ENCODE results near the gene ATP2B1. TPM values are rescaled to one million over a fixed set of nuclear protein-coding genes. Genes with fewer than 3 reads are reported as not detected.

ATP2B1 gene
- total RNA-seq, 2 donors from 2014 or later = 16.4 to 80.3 TPM

GRCh38 chr12:89648211-89648930, 60.3 kb downstream of the ATP2B1 start:
- H3K27ac ChIP-seq = no peak overlapping the region
- 79% methylated on average over 4 of the region's 4 CpGs for WGBS
- no peaks in the 10 kb centered on the region for H3K9me3 ChIP-seq
- no peak for DNase-seq (ENCODE audit: low spot score)
- H3K4me3 ChIP-seq = no peak overlapping the region
- H3K36me3 ChIP-seq = no peaks in the 10 kb centered on the region
- no peak for TF ChIP-seq POLR2AphosphoS5 (IDR thresholded peaks at IDR 0.05)
- TF ChIP-seq POLR2A (IDR thresholded peaks at IDR 0.05) = no peak
- TF ChIP-seq CTCF (IDR thresholded peaks at IDR 0.05) = no peak
- H3K27me3 ChIP-seq (replicated peaks; ENCODE audit: insufficient read depth) = no peaks in the 10 kb centered on the region
- intact Hi-C loops (cut with DNase I) = no loop called here
- no peaks in the 10 kb centered on the region for H3K4me1 ChIP-seq (replicated peaks)

- no peak overlapping the region for H3K27ac ChIP-seq
- TF ChIP-seq POLR2A (IDR thresholded peaks at IDR 0.05) (no peak), CTCF (IDR thresholded peaks at IDR 0.05) (no peak), POLR2AphosphoS5 (IDR thresholded peaks at IDR 0.05) (no peak)
- intact Hi-C loops (cut with DNase I) = no loop called here
- H3K36me3 ChIP-seq = no peaks in the 10 kb centered on the region
- no peak overlapping the region for H3K4me3 ChIP-seq
- H3K9me3 ChIP-seq = no peaks in the 10 kb centered on the region
- no peaks in the 10 kb centered on the region for H3K27me3 ChIP-seq (replicated peaks; ENCODE audit: insufficient read depth)
- DNase-seq (ENCODE audit: low spot score) = no peak
- 22% methylated on average over 1 of the region's 1 CpG for WGBS
- H3K4me1 ChIP-seq (replicated peaks) = no peaks in the 10 kb centered on the region
These were observed 63.2 kb downstream of the ATP2B1 start for GRCh38 chr12:89645434-89645833.

- no peak for TF ChIP-seq CTCF (IDR thresholded peaks at IDR 0.05)
- no peak for TF ChIP-seq POLR2A (IDR thresholded peaks at IDR 0.05)
- TF ChIP-seq POLR2AphosphoS5 (IDR thresholded peaks at IDR 0.05) = no peak
- Histone ChIP-seq H3K36me3 (no peaks in the 10 kb centered on the region), H3K27me3 (replicated peaks; ENCODE audit: insufficient read depth) (no peaks in the 10 kb centered on the region), H3K4me3 (no peak overlapping the region), H3K9me3 (no peaks in the 10 kb centered on the region), H3K4me1 (replicated peaks) (no peaks in the 10 kb centered on the region), H3K27ac (no peak overlapping the region)
- no peak for DNase-seq (ENCODE audit: low spot score)
- intact Hi-C loops (cut with DNase I) = no loop called here
- 91% methylated on average over 5 of the region's 5 CpGs for WGBS
These were observed 65.7 kb downstream of the ATP2B1 start for GRCh38 chr12:89642959-89643358.

GRCh38 chr12:89636776-89637160, 71.9 kb downstream of the ATP2B1 start:
- 69% methylated on average over 1 of the region's 1 CpG for WGBS
- Histone ChIP-seq H3K27ac (no peak overlapping the region), H3K9me3 (no peaks in the 10 kb centered on the region), H3K4me3 (no peak overlapping the region), H3K4me1 (replicated peaks) (no peaks in the 10 kb centered on the region), H3K36me3 (no peaks in the 10 kb centered on the region), H3K27me3 (replicated peaks; ENCODE audit: insufficient read depth) (no peaks in the 10 kb centered on the region)
- intact Hi-C loops (cut with DNase I) = no loop called here
- TF ChIP-seq POLR2A (IDR thresholded peaks at IDR 0.05) = no peak
- DNase-seq (ENCODE audit: low spot score) = no peak

GRCh38 chr12:89636052-89636775, 72.4 kb downstream of the ATP2B1 start:
- WGBS = 79% methylated on average over 5 of the region's 5 CpGs
- TF ChIP-seq CTCF (IDR thresholded peaks at IDR 0.05) (no peak), POLR2AphosphoS5 (IDR thresholded peaks at IDR 0.05) (no peak), POLR2A (IDR thresholded peaks at IDR 0.05) (no peak)
- no peak overlapping the region for H3K27ac ChIP-seq
- no peaks in the 10 kb centered on the region for H3K27me3 ChIP-seq (replicated peaks; ENCODE audit: insufficient read depth)
- intact Hi-C loops (cut with DNase I) = no loop called here
- no peak overlapping the region for H3K4me3 ChIP-seq
- no peak for DNase-seq (ENCODE audit: low spot score)
- no peaks in the 10 kb centered on the region for H3K36me3 ChIP-seq
- no peaks in the 10 kb centered on the region for H3K4me1 ChIP-seq (replicated peaks)
- no peaks in the 10 kb centered on the region for H3K9me3 ChIP-seq
